Calu3 (cell line): Measurements from ENCODE around the gene CLCN7. TPM values are rescaled to one million over a fixed set of nuclear protein-coding genes. Genes with fewer than 3 reads are reported as not detected.

Experiments used
- BruUV-seq: library from RNA; stranded (reverse); fragments of 400-500 nt; replicated peaks from 2 replicates; lab custom pipeline; 2021; lab: Mats Ljungman, UMichigan
- CTCF ChIA-PET: fragments of 300-600 bp; sonication (Branson Sonifier 250); formaldehyde crosslinking; loops from one replicate; lab custom pipeline; 2022; ENCODE audit warnings: antibody characterized with exemption; lab: Charles Lee
- DNase-seq: peaks from one replicate; pipeline ENCODE4 v3.0.0; 2022
- H3K27ac Mint-ChIP-seq: one replicate; pipeline ENCODE4 v1.8.0; 2022; ENCODE audit warnings: mixed read lengths; ENCODE audit not compliant: unreplicated experiment
- H3K27me3 Mint-ChIP-seq: one replicate; pipeline ENCODE4 v1.8.0; 2022; ENCODE audit warnings: mixed read lengths; ENCODE audit not compliant: unreplicated experiment
- H3K36me3 Mint-ChIP-seq: one replicate; pipeline ENCODE4 v1.8.0; 2022; ENCODE audit warnings: mild to moderate bottlenecking, moderate library complexity, mixed read lengths; ENCODE audit not compliant: insufficient read depth, unreplicated experiment
- H3K4me1 Mint-ChIP-seq: one replicate; pipeline ENCODE4 v1.8.0; 2022; ENCODE audit warnings: mild to moderate bottlenecking, low read depth, mixed read lengths; ENCODE audit not compliant: unreplicated experiment
- H3K4me3 Mint-ChIP-seq: one replicate; pipeline ENCODE4 v1.8.0; 2022; ENCODE audit warnings: mild to moderate bottlenecking, low read depth, moderate library complexity, mixed read lengths; ENCODE audit not compliant: unreplicated experiment
- H3K9me3 Mint-ChIP-seq: one replicate; pipeline ENCODE4 v1.8.0; 2022; ENCODE audit warnings: low read depth, mixed read lengths; ENCODE audit not compliant: unreplicated experiment
- intact Hi-C: fragments of 100-400 bp; cut with micrococcal nuclease; formaldehyde crosslinking; loops from one replicate; pipeline ENCODE4 v1.10.0; 2022; ENCODE audit not compliant: unreplicated experiment
- total RNA-seq: library from RNA; stranded (reverse); gene quantifications from 2 replicates; pipeline ENCODE4 v1.2.3, GENCODE V29; 2022
- TF ChIP-seq, protein P1 (sequence below): fragments of 200-600 bp; IDR thresholded peaks from one replicate; pipeline ENCODE4 v1.8.0; 2022; ENCODE audit warnings: antibody characterized with exemption; ENCODE audit not compliant: unreplicated experiment

The CLCN7 gene
- total RNA-seq, 1 experiment from 2014 or later = 117 TPM

DNA sequence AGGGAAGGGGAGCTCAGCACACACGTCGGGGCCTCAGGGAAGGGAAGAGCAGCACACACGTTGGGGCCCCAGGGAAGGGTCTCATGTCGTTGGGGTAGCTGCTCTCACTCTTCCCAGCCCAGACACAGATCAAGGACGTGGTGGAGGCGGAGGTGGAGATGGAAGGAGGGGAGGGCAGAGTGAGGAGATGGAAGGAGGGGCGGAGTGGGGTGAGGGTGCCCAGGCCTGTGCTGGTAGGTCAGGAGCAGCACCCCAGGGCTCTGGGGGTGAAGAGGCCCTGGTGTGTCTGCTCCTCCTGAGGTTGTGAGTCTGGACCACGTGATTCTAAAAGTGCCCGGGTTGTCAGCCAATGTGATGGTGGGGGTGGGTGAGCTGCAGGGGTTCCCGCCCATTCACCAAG, 14.9 kb downstream of the CLCN7 start:
- intact Hi-C loops = no loop called here
- Mint-ChIP-seq H3K9me3 (no peaks in the 10 kb centered on the region), H3K4me3 (no peak overlapping the region), H3K27ac (no peak overlapping the region), H3K4me1 (no peaks in the 10 kb centered on the region), H3K36me3 (peaks cover 4% of the 10 kb centered on the region), H3K27me3 (no peaks in the 10 kb centered on the region)
- CTCF ChIA-PET = interaction anchor here (0.7 kb wide), 1 partner anchor 982 kb away, joined by 5 read pairs; no protein-coding TSS in a partner anchor
- no TSS peak for BruUV-seq
- TF ChIP-seq, protein P1, sequence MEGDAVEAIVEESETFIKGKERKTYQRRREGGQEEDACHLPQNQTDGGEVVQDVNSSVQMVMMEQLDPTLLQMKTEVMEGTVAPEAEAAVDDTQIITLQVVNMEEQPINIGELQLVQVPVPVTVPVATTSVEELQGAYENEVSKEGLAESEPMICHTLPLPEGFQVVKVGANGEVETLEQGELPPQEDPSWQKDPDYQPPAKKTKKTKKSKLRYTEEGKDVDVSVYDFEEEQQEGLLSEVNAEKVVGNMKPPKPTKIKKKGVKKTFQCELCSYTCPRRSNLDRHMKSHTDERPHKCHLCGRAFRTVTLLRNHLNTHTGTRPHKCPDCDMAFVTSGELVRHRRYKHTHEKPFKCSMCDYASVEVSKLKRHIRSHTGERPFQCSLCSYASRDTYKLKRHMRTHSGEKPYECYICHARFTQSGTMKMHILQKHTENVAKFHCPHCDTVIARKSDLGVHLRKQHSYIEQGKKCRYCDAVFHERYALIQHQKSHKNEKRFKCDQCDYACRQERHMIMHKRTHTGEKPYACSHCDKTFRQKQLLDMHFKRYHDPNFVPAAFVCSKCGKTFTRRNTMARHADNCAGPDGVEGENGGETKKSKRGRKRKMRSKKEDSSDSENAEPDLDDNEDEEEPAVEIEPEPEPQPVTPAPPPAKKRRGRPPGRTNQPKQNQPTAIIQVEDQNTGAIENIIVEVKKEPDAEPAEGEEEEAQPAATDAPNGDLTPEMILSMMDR = no peak
- DNase-seq = no peak

DNA sequence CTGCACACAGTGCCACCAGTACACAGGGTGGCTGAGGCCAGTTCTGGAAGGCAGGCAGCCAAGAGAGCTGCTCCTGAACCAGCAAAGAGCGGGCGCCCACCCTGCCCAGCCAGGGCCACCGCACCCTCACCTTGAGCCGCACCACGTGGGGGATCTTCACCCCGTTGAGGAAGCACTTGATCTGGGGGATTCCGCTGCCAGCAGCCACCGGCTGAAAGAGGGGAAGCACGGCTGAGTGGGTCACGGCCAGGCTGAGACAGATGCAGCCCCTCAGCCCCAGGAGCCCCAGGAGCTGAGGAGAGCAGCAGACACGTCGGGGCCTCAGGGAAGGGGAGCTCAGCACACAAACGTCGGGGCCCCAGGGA, 15.9 kb downstream of the CLCN7 start:
- CTCF ChIA-PET = no interaction called here

DNA sequence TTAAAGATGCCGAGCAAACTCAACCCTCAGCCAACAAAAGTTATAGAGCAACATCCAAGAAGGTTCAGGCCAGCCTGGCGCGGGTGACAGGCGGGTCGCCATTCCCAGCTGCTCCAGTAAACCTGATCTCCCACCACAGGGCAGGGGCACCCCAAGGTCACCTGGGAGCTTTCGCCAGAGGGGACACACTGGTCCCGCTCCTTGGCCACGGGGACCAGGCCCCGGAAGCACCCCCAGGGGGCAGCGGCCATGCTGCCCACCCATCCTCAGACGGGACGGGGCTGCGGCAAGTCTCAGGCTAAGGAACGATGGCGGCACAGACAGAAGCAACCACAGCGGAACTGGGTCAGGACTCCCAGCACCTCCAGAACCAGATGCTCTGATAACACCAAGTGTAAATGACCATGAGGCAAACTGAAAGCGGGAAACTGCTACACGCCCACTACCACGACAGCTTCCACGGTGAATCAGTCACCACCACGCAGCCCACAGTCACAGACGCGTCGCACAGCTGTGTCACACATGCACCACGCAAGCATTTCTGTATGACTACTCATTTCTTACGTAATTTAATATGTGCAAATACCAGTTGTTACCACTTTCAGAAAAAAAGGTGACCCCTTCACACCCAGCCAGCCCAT, 16.4 kb downstream of the CLCN7 start:
- TF ChIP-seq, protein P1 = no peak
- intact Hi-C loops = no loop called here
- Mint-ChIP-seq H3K36me3 (peaks cover 11% of the 10 kb centered on the region), H3K9me3 (no peaks in the 10 kb centered on the region), H3K4me1 (no peaks in the 10 kb centered on the region), H3K27me3 (no peaks in the 10 kb centered on the region), H3K4me3 (no peak overlapping the region), H3K27ac (no peak overlapping the region)
- CTCF ChIA-PET = no interaction called here
- no TSS peak for BruUV-seq
- DNase-seq = no peak

More for the DNA sequence above, 15.9 kb downstream of the CLCN7 start:
- intact Hi-C loops = no loop called here
- TF ChIP-seq, protein P1 = no peak
- Mint-ChIP-seq H3K9me3 (no peaks in the 10 kb centered on the region), H3K36me3 (peaks cover 6% of the 10 kb centered on the region), H3K27me3 (no peaks in the 10 kb centered on the region), H3K27ac (no peak overlapping the region), H3K4me1 (no peaks in the 10 kb centered on the region), H3K4me3 (no peak overlapping the region)
- BruUV-seq = no TSS peak
- DNase-seq = no peak

DNA sequence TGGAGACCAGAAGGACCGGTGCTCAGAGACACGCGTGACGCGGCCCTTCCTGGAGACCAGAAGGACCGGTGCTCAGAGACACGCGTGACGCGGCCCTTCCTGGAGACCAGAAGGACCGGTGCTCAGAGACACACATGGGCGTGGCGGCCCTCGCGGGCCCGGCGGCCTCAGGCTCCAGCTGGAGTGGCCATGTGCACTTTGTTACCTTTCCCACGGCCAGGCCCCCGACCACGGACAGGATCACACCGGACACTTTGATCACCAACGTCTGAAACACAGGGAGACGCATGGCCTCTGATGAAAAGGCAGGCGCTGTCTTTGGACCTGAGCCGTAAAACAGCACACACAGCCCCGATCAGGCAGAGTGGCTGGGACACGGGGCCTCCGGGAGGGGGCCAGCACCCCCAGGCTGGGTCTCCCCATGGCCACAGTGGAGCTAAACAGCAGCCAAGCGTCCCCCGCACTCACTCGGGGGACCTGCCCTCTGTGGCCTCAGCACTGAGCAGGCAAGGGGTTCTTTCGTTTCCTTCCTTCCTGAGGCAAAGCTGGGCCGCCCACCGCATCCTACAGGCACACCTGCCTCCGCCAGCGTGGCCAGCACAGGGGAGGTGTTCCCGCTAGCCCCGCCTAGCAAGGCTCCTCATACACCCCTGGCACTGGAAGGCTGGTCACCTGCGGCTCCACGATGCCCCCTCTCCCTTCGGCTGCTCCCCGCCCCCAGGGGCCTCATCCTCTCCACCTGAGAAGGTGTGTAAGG, 17.2 kb downstream of the CLCN7 start:
- no peak overlapping the region for H3K4me3 Mint-ChIP-seq
- no peaks in the 10 kb centered on the region for H3K27me3 Mint-ChIP-seq
- H3K4me1 Mint-ChIP-seq = no peaks in the 10 kb centered on the region
- TF ChIP-seq, protein P1 = no peak
- H3K9me3 Mint-ChIP-seq = no peaks in the 10 kb centered on the region
- no peak overlapping the region for H3K27ac Mint-ChIP-seq
- CTCF ChIA-PET = no interaction called here
- BruUV-seq = no TSS peak
- intact Hi-C loops = no loop called here
- DNase-seq = no peak
- peaks cover 16% of the 10 kb centered on the region for H3K36me3 Mint-ChIP-seq
